Measurements from ENCODE around the gene SLC6A12. TPM values are rescaled to one million over a fixed set of nuclear protein-coding genes. Genes with fewer than 3 reads are reported as not detected.

Gene SLC6A12
- total RNA-seq, 2 experiments from 2014 or later: not detected

DNA sequence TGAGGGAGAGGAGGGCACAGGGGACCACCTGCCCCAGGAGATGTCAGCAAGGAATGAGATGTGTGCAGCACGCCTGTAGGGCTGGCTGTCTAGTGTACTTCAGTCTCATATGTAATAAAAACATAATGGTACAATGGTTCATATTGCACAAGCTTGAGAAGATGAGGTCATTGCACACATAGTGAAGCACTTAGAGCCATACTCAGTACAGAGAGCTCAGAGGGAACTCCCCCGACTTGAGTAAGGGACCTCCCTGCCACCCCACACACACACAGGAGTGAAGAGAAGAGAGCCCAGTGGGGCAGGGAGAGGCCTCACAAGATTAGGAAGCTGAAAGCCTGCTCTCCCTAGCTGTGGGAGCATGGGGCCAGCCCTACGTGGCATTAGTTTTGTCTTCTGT is 61.5 kb downstream of the SLC6A12 start:
- DNase-seq: no peak
- H3K4me3 Mint-ChIP-seq: no peak overlapping the region
- no peaks in the 10 kb centered on the region for H3K36me3 Mint-ChIP-seq (ENCODE audit: low read depth)
- no peak for ATAC-seq
- ChIA-PET POLR2A (no interaction called here), CTCF (interaction anchor here (0.6 to 1.2 kb wide), 2 partner anchors 46 to 295 kb away, joined by 3 read pairs; no protein-coding TSS in a partner anchor)
- TF ChIP-seq, protein P1, sequence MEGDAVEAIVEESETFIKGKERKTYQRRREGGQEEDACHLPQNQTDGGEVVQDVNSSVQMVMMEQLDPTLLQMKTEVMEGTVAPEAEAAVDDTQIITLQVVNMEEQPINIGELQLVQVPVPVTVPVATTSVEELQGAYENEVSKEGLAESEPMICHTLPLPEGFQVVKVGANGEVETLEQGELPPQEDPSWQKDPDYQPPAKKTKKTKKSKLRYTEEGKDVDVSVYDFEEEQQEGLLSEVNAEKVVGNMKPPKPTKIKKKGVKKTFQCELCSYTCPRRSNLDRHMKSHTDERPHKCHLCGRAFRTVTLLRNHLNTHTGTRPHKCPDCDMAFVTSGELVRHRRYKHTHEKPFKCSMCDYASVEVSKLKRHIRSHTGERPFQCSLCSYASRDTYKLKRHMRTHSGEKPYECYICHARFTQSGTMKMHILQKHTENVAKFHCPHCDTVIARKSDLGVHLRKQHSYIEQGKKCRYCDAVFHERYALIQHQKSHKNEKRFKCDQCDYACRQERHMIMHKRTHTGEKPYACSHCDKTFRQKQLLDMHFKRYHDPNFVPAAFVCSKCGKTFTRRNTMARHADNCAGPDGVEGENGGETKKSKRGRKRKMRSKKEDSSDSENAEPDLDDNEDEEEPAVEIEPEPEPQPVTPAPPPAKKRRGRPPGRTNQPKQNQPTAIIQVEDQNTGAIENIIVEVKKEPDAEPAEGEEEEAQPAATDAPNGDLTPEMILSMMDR (IDR thresholded peaks at IDR 0.05): no peak
- H3K27ac Mint-ChIP-seq: no peak overlapping the region
- no peaks in the 10 kb centered on the region for H3K9me3 Mint-ChIP-seq
- intact Hi-C loops (cut with micrococcal nuclease): no loop called here
- peaks cover 1% of the 10 kb centered on the region for H3K27me3 Mint-ChIP-seq
- peaks cover 3% of the 10 kb centered on the region for H3K4me1 Mint-ChIP-seq (ENCODE audit: low read depth)

DNA sequence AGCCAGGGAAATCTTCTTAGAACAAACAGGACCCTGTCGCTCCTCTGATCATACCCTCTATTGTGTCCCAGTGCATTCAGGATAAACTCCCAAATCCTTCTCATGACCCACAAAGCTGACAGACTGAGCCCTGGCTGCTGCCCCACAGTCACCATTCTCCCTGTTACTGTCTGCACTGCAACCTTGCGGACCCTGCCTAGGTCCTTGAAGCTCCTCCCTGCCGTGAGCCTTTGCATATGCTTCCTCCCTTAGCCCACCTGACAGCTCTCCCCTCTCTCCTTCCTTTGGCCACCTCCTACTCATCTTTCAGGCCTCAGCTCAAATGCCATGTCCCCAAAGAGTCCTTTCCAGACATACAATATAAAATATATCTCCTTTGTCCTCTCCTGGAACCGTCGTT is 62.4 kb downstream of the SLC6A12 start:
- DNase-seq (no peak), ATAC-seq (no peak)
- ChIA-PET CTCF (no interaction called here), POLR2A (no interaction called here)
- intact Hi-C loops (cut with micrococcal nuclease): no loop called here
- Mint-ChIP-seq H3K27me3 (peaks cover 1% of the 10 kb centered on the region), H3K4me3 (no peak overlapping the region), H3K36me3 (ENCODE audit: low read depth) (no peaks in the 10 kb centered on the region), H3K9me3 (no peaks in the 10 kb centered on the region), H3K27ac (no peak overlapping the region), H3K4me1 (ENCODE audit: low read depth) (peaks cover 3% of the 10 kb centered on the region)
- TF ChIP-seq, protein P1 (IDR thresholded peaks at IDR 0.05): no peak

DNA sequence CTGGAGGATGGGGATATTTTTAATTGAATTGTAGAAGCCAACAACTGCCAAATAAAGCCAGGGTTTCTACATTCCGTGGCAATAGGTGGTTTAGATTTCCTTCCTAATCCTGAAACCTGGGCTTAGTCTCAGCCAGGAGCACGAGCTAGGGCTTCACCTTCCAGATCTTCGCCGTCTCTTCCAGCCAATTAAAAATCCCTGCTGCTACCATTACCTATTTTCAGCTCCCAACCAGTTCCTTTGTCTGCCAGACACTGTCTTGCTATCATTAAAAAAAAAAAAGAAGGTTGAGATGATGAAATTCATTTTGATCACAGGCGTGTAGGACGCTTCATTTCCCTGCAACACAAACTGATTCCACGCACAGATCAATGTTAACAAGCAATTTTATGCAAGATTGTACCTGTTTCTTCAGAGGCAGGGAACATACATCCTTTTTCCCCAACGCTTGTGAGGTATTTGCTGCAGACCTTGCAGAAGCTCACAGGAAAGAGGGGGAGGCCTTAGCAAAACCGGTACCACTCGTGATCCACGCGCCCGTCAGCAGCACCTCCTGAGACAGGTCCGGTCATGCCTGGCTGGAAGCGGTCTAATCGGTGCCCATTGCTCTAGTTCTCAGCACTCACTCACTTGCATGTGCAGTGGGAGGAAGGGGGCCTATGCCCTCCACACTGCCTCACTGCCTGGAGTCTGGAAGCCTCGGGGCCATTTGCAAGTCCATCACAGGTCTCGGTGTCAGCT is 65.1 kb downstream of the SLC6A12 start:
- Mint-ChIP-seq H3K27me3 (no peaks in the 10 kb centered on the region), H3K27ac (no peak overlapping the region), H3K36me3 (ENCODE audit: low read depth) (no peaks in the 10 kb centered on the region), H3K4me3 (no peak overlapping the region), H3K4me1 (ENCODE audit: low read depth) (peaks cover 7% of the 10 kb centered on the region), H3K9me3 (no peaks in the 10 kb centered on the region)
- DNase-seq: no peak
- TF ChIP-seq, protein P1 (IDR thresholded peaks at IDR 0.05): no peak
- intact Hi-C loops (cut with micrococcal nuclease): no loop called here
- POLR2A ChIA-PET: no interaction called here
- CTCF ChIA-PET: no interaction called here
- no peak for ATAC-seq

DNA sequence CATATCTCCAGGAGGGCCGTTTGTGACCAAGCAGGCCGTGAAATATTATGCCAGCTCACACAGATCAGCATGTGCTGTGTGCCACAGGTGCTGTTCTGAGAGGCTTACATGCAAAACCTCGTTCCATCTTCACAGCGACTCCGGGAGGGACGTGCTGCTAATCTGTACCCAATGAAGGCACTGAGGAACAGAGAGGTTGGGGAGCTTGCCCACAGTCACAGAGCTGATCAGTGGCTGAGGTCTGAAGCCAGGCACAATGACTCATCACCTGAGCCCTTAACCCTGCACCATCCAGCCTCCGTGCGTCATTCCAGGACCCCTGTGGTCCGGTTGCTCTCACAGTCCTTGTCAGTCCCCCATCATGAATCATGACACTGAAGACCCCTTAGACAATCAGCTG is 66.7 kb downstream of the SLC6A12 start:
- TF ChIP-seq, protein P1 (IDR thresholded peaks at IDR 0.05): no peak
- DNase-seq (no peak), ATAC-seq (no peak)
- intact Hi-C loops (cut with micrococcal nuclease): no loop called here
- H3K4me1 Mint-ChIP-seq (ENCODE audit: low read depth): peaks cover 4% of the 10 kb centered on the region
- no peak overlapping the region for H3K4me3 Mint-ChIP-seq
- no peak overlapping the region for H3K27ac Mint-ChIP-seq
- no peaks in the 10 kb centered on the region for H3K36me3 Mint-ChIP-seq (ENCODE audit: low read depth)
- CTCF ChIA-PET: no interaction called here
- POLR2A ChIA-PET: no interaction called here
- no peaks in the 10 kb centered on the region for H3K27me3 Mint-ChIP-seq
- no peaks in the 10 kb centered on the region for H3K9me3 Mint-ChIP-seq

DNA sequence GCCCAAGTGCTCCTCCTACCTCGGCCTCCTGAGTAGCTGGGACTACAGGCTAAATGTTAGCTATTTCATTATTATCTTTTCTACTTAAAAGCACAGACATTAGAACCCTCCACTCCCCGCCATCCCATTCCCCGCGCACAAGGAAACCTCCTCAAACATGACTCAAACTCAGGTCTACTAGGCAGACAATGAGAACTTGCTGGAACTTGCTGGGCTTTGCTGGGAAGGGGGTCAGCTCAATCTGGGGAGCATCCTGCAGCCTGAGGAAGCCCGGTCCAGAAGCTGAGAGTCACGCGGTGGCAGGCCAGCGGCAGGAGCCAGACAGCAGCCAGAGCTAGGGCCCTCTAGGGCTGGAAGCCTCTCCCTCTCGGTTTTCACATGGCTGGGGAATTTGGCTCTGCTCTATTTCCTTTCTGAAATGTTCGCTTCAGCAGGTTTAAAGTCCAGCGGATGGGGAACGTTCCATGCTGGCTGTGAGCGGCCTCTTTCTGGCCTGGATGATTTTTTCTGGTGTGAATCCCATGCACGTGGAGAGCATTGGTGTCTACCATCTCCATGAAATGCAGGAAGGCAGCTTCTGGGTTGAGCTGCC is 68.5 kb downstream of the SLC6A12 start:
- H3K27me3 Mint-ChIP-seq: no peaks in the 10 kb centered on the region
- no peaks in the 10 kb centered on the region for H3K36me3 Mint-ChIP-seq (ENCODE audit: low read depth)
- intact Hi-C loops (cut with micrococcal nuclease): no loop called here
- H3K9me3 Mint-ChIP-seq: no peaks in the 10 kb centered on the region
- TF ChIP-seq, protein P1 (IDR thresholded peaks at IDR 0.05): no peak
- no peak overlapping the region for H3K4me3 Mint-ChIP-seq
- ATAC-seq: no peak
- DNase-seq: no peak
- peaks cover 5% of the 10 kb centered on the region for H3K4me1 Mint-ChIP-seq (ENCODE audit: low read depth)
- POLR2A ChIA-PET: no interaction called here
- H3K27ac Mint-ChIP-seq: no peak overlapping the region
- CTCF ChIA-PET: no interaction called here

All from activated CD8-positive, alpha-beta T cell treated with anti-CD3 and anti-CD28 coated beads for 36 hours (primary cell).